Cortex of kidney (tissue), 1 donor: Measurements from ENCODE around the gene CXCR6.

Experiments
- DNase-seq: peaks from one replicate; lab custom pipeline; 2025; lab: John Stamatoyannopoulos, UW

Gene CXCR6

GRCh38 chr3:45943207-45943846, at the start of gene CXCR6:
TSS of gene CXCR6 (plus strand) at chr3:45943464. CDS start at chr3:45946482, 3,018 bp downstream.
- DNase-seq, result no peak

- no peak for DNase-seq
Measured at GRCh38 chr3:45894015-45894414, 49.2 kb upstream of the CXCR6 start.

GRCh38 chr3:45895686-45896468, 47.4 kb upstream of the CXCR6 start:
- DNase-seq, result no peak

GRCh38 chr3:45896956-45897355, 46.3 kb upstream of the CXCR6 start:
- DNase-seq, result no peak

- DNase-seq, result no peak
Measured at GRCh38 chr3:45904931-45905330, 38.3 kb upstream of the CXCR6 start.

GRCh38 chr3:45905755-45906154, 37.5 kb upstream of the CXCR6 start:
- DNase-seq, result no peak

- DNase-seq, result no peak
Measured at GRCh38 chr3:45906681-45907407, 36.4 kb upstream of the CXCR6 start.

GRCh38 chr3:45907769-45908705, 35.2 kb upstream of the CXCR6 start:
- DNase-seq, result no peak

GRCh38 chr3:45908761-45909160, 34.5 kb upstream of the CXCR6 start:
- no peak for DNase-seq

- DNase-seq, result no peak
Measured at GRCh38 chr3:45909542-45909941, 33.7 kb upstream of the CXCR6 start.

GRCh38 chr3:45910892-45911291, 32.4 kb upstream of the CXCR6 start:
- no peak for DNase-seq

GRCh38 chr3:45911511-45912226, 31.6 kb upstream of the CXCR6 start:
- no peak for DNase-seq

- no peak for DNase-seq
Measured at GRCh38 chr3:45912435-45912834, 30.8 kb upstream of the CXCR6 start.

GRCh38 chr3:45914362-45915058, 28.8 kb upstream of the CXCR6 start:
- DNase-seq, result no peak

- no peak for DNase-seq
Measured at GRCh38 chr3:45915059-45915439, 28.2 kb upstream of the CXCR6 start.

- no peak for DNase-seq
Measured at GRCh38 chr3:45915518-45916231, 27.6 kb upstream of the CXCR6 start.

- DNase-seq, result no peak
Measured at GRCh38 chr3:45917146-45917898, 25.9 kb upstream of the CXCR6 start.

GRCh38 chr3:45921158-45922038, 21.9 kb upstream of the CXCR6 start:
- DNase-seq, result no peak
